Daoy (cell line): ENCODE data around the gene VSTM4. TPM values are rescaled to one million over a fixed set of nuclear protein-coding genes. Genes with fewer than 3 reads are reported as not detected.
A peak's percentile ranks its signal among the peaks of the same experiment; 100 is the strongest.

Experiments
- DNase-seq: peaks from one replicate; pipeline ENCODE4 v3.0.0-alpha.2; 2015; ENCODE audit warnings: low read depth
- total RNA-seq: library from RNA; depleted of rRNA; stranded (reverse); fragments of >200 nt; shearing (Covaris generic); gene quantifications from 2 replicates; pipeline ENCODE4 v1.2.3, GENCODE V29; 2014

Gene VSTM4
- total RNA-seq, 1 experiment from 2014 or later: 3.3 TPM

GRCh38 chr10:49008505-49009198 is 106.7 kb downstream of the VSTM4 start:
- no peak for DNase-seq

- no peak for DNase-seq
Observed at GRCh38 chr10:49008091-49008490, 107.2 kb downstream of the VSTM4 start.

DNA sequence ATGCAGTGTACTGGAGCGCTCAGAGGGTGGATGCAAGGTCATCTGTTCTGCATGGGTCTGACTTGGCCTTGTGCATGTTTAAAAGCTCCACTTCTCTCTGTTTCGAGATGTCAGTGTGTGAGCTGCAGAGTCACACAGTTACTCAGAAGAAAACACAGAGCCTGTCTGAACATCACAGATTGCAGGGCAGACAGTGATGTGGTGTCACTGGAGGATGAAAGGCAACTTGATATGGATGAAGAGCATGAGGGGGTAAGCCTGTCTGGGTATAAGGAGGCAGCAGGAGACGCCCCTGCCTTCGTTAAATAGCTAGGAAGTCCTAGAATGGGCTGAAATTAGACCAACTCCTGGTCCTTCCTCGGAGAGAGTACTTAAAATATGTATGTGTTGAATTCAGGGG is 108.2 kb downstream of the VSTM4 start:
- no peak for DNase-seq

DNA sequence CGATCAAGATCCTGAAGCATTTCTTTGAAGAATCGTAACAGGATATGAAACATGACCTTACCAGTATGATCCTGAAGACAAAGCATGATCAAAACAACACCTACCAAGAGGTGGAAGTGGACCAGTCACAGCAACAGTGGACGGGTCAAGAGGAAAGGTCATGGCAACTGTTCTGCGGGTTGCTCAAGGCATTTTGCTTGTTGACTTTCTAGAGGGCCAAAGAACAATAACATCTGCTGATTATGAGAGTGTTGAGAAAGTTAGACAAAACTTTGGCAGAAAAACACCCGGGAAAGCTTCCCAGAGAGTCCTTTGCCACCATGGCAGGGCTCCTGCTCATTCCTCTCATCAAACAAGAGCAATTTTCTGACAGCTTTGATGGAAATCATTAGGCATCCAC is 110.1 kb downstream of the VSTM4 start:
- DNase-seq: no peak

- DNase-seq: no peak
Observed at GRCh38 chr10:49001870-49002672, 113.3 kb downstream of the VSTM4 start.

DNA sequence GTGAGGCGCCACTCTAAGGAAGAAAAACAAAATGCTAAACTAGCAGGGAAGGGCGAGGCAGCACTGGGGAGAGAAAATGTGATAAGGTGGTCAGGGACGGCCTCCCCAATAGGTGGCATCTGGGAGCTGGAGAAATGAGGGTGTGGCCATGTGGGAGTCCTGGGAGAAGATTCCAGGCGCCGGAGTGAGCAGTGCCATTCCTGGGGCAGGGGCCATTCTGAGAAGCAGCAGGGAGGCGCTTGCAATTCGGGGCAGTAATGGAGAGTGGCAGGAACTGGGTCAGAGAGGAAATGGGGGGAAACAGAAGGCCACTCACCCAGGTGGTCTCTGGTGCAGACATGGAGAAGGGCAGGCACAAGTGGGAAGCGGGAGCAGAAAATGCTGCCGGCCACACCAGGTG is 113.9 kb downstream of the VSTM4 start:
- peak; percentile 36 for DNase-seq

DNA sequence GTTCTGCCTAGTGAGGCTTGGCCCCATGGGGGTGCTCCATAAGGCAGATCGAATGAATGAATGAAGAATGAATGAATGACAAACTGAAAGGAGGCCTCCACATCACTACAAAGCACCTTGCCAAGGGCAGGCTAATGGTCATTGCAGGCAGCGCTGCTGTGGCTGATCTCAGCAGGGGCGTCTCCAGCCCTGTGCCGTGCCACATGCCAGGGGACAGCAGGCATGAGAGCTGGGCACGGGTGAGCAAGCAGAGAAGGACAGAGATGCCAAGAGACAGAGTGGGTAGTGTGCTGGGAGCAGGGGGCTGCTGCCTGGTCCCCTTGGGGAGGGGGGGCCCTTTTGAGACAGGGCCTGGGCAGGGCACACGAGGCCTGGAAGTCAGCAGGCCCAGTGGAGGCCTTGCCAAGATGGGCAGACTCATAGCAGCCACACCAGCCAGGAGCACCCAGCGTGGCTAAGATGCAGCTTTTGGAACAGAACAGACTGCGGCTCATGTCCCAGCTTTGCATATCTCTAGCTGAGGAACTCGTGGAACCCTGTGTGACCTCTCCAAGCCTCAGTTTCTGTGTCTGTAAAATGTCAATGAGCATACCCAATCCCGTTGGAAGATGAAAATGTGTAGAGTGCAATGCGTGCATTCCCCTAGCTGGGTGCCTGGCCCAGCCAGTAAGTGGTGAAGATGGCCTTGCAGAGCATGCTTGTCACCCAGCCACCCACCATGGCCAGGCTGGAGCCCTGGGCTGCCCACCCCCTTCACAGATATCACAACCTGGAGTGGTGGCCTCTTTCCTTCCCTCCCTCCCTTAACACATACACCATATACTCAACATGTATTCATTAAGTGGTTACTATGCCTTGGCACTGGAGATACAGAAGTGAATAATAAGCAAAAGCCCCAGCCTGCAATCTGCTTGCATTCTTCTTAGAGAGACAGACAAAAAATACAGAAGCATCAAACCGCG is 114.6 kb downstream of the VSTM4 start:
- DNase-seq: no peak

DNA sequence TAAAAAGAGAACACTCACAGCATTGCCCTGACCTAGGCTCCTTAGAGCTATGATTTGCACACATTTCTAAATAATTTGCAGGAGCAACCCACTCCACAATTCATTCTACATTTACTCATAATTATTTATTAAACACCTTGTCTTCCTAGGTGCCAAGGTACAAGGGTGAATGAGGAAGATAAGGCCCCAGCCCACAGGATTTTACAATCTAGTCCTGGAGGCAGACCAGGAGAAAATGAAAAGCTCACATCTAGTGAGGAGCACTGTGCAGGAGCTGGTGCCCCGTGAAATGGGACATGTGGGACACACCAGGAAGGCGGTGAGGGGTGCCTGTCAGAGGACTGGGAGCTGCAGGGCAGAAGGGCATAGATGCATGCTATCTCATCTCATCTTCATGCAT is 116.0 kb downstream of the VSTM4 start:
- no peak for DNase-seq

DNA sequence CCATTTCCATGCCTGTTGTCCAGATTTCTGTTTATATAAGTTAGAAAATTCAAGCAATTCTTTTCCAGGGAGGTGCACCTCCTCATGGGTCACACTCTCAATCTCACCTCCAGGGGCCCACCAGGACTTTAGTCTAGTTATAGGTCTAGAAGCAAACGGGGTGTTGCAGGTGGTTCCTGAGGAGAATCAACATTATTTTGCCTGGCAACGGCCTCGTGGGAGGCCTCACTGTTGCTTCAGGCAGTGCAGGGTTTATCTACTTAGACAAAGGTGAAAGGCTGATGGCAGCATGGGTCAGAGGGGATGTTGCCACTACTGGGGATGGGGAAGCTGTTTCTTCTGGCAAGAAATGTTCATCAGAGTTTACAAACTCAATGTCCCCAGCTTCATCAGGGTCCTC is 119.0 kb downstream of the VSTM4 start:
- no peak for DNase-seq

GRCh38 chr10:48993627-48994026 is 121.7 kb downstream of the VSTM4 start:
- no peak for DNase-seq

- no peak for DNase-seq
Observed at GRCh38 chr10:48990226-48990625, 125.1 kb downstream of the VSTM4 start.

GRCh38 chr10:48985621-48986158 is 129.6 kb downstream of the VSTM4 start:
- DNase-seq: no peak

DNA sequence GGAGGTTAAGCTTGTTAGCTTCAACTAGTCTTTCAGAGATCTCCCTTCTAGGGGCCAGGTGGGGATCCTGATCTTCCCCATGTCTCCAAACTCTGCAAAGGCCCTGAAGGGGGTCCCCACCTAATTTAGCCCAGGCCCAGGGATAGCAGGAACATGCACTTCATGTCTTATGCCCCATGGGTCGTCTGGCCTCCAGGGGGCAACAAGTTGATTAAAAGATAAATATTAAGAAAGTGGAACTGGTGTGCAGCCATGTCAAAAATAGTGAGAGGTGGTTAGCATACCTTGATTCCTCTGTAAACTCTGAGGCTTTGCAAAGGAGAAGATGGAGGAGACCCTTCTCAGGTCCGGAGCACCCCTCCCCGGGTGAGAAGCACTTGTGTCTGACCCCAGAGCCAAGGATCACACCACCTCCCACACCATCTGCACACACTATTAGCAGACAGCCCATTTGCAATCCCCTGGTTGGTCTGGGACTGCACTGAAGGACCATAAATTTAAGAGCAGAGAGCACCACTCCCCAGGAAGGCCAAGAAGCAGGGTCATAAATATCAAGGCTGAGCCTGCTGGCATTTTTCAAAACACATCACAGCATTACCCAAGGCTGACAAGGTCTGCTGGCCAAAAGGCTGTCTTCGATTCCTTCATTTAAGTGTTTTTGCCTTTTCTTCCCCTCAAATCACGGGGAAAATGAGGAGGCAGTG is 131.5 kb downstream of the VSTM4 start:
- DNase-seq: no peak

GRCh38 chr10:48982584-48982983 is 132.7 kb downstream of the VSTM4 start:
- no peak for DNase-seq

DNA sequence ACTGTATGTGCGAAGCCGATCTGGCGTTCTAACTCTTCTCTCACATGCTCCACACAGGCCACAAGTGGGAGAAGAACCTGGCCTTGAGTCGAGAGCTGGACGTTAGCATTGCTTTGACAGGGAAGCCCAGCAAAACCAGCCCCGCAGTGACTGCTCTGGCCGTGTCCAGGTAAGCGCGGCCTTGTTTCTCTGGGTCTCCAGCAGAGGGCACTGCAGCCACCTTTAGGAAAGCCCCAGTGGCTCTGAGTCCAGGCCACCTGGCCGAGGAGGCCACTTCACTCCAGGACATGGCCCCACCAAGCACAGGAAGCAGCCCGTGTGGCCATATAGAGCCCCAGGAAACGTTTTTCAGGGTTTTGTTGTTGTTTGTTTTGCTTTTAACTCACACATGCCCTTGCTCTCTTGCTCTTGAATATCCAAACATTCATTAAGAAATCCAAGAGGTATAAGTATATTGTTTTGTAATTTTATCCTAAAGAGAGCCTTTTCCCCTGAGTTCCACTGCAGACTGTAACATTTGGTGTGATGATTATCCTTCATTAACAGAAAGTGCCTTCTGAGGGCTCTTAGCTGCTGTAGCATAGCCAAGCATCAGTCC is 133.9 kb downstream of the VSTM4 start:
- DNase-seq: peak; percentile 49

DNA sequence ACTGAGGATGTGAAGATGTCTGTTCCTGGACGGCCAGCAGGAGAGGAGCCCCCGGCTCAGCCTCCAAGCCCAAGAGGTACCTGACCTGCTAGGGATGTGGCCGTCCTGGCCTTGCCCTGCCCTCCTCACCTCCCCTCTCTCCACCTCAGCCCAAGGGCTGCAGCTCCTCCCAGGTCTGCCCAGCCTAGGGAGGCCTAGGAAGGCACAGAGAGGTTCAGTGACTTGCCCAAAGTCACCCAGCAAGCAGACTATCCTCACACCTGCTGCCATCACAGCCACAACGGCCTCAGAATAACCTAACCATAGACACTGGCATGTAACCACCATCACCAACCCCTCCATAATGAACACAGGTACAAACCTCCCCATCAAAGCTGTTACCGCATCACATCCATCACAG is 137.0 kb downstream of the VSTM4 start:
- no peak for DNase-seq

DNA sequence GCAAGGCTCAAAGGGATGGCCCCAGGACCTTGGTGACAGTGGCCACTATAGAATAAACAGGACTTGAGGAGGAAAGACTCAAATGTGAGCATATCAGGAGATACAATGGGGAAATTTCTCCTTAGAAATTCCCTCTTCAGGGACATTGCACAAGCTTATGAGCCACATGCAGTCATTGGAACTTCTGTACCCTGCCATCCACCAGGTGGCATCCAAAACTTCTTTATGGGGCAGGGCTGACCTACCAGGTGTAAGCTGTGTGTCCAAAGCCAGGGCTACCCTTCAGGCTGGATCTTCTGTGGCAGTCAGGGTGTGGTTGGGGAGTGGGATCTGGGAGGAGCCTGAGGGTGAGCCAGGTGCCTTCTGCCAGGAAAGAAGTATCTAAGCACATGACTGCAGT is 139.1 kb downstream of the VSTM4 start:
- no peak for DNase-seq

GRCh38 chr10:48974510-48975156 is 140.7 kb downstream of the VSTM4 start:
- no peak for DNase-seq

- DNase-seq: no peak
Observed at GRCh38 chr10:48973065-48973464, 142.3 kb downstream of the VSTM4 start.

DNA sequence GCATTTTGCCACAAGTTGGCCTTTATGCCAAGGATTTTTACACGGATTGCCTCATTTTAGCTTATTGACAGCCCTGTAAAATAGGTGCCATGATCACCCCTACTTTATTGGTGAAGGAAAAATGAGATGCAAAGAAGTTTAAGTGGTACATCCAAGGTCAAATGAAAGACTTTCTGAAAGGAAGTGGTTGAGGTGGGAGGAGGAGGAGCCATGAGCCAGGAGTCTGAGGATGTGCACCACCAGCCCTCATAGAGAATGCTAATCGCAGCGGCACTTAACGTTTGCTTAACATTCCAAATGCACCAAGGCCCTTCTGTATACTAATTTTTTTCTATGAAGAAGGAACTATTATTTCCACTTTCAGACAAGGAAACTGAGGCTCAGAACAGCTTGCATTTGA is 144.7 kb downstream of the VSTM4 start:
- no peak for DNase-seq
